C4-2B (cell line): ENCODE results near the gene MIOX.

Experiments
- ZFX ChIP-seq: fragments of 450-650 bp; IDR thresholded peaks from 2 replicates; pipeline ENCODE4 v1.6.1; 2017
- TF ChIP-seq, protein P1 (sequence below): fragments of 450-650 bp; conservative IDR thresholded peaks from 2 replicates; pipeline ENCODE4 v1.5.1; 2017; ENCODE audit warnings: mild to moderate bottlenecking

DNA sequence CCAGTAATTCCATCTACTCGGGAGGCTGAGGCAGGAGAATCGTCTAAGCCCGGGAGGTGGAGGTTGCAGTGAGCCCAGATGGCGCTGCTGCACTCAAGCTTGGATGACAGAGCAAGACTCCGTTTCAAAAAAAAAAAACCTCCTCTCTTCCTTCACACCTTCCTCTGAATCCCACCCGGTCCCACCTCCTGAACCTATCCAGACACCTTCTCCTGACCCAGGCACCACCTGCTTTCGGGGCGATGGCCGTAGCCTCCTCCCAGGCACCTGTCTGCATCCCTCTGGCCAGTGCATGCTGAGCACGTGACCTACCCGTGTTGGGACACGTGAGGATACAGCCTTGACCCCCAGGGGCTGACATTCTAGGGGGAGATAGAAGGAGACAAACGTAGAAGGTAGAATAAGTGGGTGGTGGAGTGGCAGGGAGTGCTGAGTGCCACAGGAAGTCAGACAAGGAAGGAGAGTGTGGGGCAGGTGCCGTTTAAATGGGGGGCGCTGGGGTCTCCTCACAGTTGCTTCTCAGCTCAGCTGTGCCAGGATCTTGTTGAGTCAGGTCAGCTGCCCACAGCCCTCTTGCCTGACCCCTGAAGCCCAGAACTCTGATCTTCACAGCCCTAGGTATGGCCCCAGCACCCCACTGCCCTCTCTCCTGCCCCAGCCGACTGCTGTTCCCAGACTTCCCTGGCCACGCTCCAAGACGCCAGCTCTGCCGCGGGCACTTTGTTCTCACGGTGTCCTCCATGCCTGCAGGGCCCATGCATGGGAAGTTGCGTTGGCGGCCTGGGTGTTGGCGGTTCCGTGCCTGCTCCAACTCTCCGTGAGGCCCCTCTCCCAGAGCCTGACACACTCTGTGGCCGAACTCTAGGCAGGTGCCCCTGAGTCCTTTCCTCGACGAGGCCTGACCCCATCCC, 1.2 kb upstream of the MIOX start:
- TF ChIP-seq, protein P1, sequence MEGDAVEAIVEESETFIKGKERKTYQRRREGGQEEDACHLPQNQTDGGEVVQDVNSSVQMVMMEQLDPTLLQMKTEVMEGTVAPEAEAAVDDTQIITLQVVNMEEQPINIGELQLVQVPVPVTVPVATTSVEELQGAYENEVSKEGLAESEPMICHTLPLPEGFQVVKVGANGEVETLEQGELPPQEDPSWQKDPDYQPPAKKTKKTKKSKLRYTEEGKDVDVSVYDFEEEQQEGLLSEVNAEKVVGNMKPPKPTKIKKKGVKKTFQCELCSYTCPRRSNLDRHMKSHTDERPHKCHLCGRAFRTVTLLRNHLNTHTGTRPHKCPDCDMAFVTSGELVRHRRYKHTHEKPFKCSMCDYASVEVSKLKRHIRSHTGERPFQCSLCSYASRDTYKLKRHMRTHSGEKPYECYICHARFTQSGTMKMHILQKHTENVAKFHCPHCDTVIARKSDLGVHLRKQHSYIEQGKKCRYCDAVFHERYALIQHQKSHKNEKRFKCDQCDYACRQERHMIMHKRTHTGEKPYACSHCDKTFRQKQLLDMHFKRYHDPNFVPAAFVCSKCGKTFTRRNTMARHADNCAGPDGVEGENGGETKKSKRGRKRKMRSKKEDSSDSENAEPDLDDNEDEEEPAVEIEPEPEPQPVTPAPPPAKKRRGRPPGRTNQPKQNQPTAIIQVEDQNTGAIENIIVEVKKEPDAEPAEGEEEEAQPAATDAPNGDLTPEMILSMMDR, result no peak
- no peak for TF ChIP-seq ZFX
